DOHH2 (cell line): Measurements from ENCODE around the gene AP1B1.

Experiments
- CTCF ChIP-seq: fragments of 200-600 bp; sonication (generic); IDR thresholded peaks from one replicate; pipeline ENCODE4 v1.5.1; 2014; ENCODE audit warnings: antibody characterized with exemption, mild to moderate bottlenecking, low read depth, low read length; ENCODE audit not compliant: poor library complexity, severe bottlenecking
- EZH2phosphoT487 ChIP-seq: fragments of 200-600 bp; sonication (generic); IDR thresholded peaks from 2 replicates; pipeline ENCODE4 v1.6.1; 2017; ENCODE audit warnings: borderline replicate concordance, mild to moderate bottlenecking, antibody characterized with exemption, low read length, moderate library complexity, mixed read lengths

DNA sequence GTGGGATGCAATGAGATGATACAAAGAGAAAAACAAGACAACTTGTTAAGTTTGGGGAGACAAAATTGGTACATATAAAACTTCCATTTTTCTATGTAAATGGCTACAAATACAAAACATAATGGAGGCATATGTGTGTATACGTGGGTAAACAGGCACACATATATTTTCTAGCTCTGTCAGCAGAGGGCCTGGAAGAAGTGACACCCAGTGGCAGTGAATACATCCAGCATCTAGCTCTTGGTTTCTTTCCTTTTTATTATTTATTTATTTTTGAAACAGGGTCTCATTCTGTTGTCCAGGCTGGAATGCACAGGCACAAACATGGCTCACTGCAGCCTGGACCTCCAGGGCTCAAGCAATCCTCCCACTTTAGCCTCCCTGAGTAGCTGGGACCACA, 67.8 kb downstream of the AP1B1 start:
- no peak for TF ChIP-seq EZH2phosphoT487
- no peak for TF ChIP-seq CTCF
